GM12875 (cell line): ENCODE results near the gene PA2G4.

Experiments
- H3K4me3 ChIP-seq: one replicate; pipeline ENCODE4 v1.5.1; 2011; ENCODE audit warnings: low read depth, low read length, control low read depth
- TF ChIP-seq, protein P1 (sequence below): IDR thresholded peaks from 2 replicates; pipeline ENCODE4 v1.5.1; 2011; ENCODE audit warnings: low read depth, mild to moderate bottlenecking, control low read depth, inconsistent platforms, low read length, moderate library complexity, borderline replicate concordance; ENCODE audit not compliant: insufficient read depth

The PA2G4 gene

DNA sequence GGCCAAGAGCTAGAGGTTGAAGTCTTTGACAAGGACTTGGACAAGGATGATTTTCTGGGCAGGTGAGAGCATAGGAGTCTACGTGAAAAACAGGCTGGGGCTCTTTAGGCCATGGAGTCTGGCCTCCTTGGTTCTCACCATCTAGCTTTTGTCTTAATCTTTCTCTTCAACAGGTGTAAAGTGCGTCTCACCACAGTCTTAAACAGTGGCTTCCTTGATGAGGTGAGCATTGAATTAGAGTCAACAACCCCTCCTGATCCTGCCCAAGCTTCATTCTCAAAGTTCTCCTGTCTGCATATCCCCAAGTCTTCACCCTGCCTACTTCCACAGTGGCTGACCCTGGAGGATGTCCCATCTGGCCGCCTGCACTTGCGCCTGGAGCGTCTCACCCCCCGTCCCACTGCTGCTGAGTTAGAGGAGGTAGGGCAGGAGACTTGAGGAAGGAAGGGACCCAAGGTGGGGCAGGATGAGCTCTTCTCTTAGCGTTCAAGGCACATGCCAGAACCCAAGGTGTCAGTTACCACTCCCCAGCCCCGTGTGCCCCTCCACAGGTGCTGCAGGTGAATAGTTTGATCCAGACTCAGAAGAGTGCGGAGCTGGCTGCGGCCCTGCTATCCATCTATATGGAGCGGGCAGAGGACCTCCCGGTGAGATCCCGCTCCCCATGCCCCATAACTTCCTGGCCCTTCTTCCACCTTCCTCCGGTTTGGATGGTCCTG lies 33.7 kb downstream of the PA2G4 start:
- H3K4me3 ChIP-seq: no peak overlapping the region
- TF ChIP-seq, protein P1, sequence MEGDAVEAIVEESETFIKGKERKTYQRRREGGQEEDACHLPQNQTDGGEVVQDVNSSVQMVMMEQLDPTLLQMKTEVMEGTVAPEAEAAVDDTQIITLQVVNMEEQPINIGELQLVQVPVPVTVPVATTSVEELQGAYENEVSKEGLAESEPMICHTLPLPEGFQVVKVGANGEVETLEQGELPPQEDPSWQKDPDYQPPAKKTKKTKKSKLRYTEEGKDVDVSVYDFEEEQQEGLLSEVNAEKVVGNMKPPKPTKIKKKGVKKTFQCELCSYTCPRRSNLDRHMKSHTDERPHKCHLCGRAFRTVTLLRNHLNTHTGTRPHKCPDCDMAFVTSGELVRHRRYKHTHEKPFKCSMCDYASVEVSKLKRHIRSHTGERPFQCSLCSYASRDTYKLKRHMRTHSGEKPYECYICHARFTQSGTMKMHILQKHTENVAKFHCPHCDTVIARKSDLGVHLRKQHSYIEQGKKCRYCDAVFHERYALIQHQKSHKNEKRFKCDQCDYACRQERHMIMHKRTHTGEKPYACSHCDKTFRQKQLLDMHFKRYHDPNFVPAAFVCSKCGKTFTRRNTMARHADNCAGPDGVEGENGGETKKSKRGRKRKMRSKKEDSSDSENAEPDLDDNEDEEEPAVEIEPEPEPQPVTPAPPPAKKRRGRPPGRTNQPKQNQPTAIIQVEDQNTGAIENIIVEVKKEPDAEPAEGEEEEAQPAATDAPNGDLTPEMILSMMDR: no peak

DNA sequence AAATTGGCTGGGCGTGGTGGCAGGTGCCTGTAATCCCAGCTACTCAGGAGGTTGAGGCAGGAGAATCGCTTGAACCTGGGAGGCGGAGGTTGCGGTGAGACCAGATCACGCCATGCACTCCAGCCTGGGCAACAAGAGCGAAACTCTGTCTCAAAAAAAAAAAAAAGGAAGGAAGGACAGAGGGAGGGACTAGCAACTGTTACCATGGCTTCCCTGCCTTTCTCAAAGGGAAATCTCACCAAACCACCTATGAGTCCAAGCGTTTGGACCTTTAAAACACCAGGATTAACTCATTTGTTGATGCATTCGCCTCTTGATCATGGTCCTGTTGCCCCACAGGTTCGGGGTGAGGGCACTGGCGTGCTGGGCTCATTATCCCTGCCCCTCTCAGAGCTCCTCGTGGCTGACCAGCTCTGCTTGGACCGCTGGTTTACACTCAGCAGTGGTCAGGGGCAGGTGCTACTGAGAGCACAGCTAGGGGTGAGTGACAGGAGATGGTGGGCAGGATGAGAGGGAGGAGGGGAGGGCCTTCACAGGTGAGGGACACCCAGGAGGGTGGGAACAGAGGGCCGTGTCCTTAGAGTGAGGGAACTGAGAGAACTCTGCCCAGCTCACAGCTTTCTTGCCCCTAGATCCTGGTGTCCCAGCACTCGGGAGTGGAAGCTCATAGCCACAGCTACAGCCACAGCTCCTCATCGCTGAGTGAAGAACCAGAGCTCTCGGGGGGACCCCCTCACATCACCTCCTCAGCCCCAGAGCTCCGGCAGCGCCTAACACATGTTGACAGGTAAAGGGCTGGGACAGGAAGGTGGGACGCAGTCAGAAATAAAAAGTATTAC lies 37.8 kb downstream of the PA2G4 start:
- H3K4me3 ChIP-seq: no peak overlapping the region
- TF ChIP-seq, protein P1: no peak

DNA sequence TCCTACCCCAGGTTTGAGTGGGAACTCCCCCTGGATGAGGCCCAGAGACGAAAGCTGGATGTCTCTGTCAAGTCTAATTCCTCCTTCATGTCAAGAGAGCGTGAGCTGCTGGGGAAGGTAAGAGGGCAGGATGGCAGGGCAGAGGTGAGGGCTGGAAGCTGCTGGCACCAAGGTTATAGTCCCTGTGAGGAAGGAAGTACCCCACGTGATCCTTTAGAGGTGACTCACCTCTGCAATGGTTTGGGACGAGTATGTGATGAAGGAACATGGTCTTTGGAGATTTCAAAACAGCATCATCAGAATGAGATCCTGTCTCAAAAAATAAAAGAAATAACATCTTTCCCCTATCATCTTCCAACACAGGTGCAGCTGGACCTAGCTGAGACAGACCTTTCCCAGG lies 38.9 kb downstream of the PA2G4 start:
- TF ChIP-seq, protein P1: no peak
- H3K4me3 ChIP-seq: no peak overlapping the region

DNA sequence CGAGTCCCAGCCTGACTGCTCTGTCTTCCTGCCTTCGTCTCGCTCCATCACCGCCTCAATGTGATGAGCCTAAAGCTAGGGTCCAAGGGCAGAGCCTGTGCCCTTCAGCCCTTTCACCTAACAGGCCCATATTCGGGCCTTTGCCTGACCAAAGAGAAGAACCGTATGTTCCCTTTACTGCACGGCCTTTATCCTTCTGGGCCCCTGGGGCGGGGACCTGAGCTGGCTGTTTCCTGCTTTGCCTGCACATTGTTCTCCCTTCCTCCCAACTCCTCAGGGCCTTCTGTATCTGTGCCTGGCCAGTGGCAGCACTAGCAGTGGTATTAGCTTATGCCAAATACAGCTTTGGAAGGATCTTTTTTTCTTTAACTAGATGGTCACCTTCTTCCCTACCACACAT lies 39.5 kb downstream of the PA2G4 start:
- TF ChIP-seq, protein P1: no peak
- H3K4me3 ChIP-seq: no peak overlapping the region

DNA sequence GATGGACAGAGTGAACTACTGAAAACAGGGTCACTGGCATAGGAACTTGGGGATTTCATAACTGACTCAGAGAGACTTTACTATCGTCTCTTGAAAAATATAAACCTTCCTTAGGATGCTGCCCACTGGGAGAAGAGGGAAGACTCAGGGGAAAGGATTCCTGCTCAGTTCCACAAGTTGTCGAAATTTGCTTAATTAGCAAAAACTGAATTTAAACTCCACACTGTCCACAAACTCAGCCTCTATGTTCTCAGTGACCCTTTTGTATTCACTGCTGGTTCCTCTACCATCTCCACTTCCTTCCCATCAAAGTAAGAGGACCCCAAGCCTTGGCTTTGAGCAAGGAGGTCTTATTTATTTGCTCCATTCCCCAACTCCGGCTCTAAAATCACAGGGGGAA lies 40.9 kb downstream of the PA2G4 start:
- TF ChIP-seq, protein P1: no peak
- H3K4me3 ChIP-seq: no peak overlapping the region

DNA sequence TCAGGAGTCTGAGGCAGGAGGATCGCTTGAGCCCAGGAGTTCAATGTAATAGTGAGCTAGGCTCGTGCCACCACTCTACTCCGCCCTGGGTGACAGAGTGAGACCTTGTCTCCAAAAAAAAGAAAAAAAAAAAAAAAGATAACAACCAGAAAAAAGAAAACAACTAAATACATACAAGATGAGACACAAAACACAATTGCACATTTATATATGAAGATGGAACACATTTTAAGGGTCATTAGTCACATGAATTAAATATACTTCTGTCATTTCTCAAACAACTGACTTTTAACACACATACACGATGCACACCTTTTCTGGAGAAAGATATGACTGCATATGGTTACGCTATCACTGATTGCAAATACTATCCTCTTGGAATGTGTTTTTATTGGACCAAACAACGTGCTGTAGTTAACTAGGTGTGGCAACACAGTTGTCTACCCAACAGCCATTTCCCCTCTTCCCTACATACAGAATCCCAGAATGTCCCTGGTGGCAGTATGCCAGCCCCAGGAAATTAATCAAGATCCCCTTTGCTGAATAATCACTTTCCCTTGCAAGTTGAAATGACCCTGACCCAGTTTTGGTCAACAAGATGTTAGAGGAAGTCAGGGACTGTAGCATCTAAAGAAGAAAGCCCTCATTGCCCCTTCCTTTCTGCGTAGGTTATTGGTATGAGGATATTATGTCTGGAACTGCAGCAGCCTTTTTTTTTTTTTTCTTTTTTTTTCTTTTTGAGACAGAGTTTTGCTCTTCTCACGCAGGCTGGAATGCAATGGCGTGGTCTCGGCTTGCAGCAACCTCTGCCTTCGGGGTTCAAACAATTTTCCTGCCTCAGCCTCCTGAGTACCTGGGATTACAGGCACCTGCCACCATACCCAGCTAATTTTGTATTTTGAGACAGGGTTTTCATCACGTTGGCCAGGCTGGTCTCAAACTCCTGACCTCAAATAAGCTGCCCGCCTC lies 42.4 kb downstream of the PA2G4 start:
- TF ChIP-seq, protein P1: no peak
- H3K4me3 ChIP-seq: no peak overlapping the region
